AG09319 (cell line): ENCODE measurements around the gene MEF2B.

ENCODE experiments used
- DNase-seq: peaks from one replicate; pipeline ENCODE4 v3.0.0-alpha.2; 2010; ENCODE audit warnings: low read depth; ENCODE audit errors: extremely low read depth
- CTCF ChIP-seq: IDR thresholded peaks from 2 replicates; pipeline ENCODE4 v1.5.1; 2011; ENCODE audit warnings: low read depth, mild to moderate bottlenecking, inconsistent platforms, low read length, moderate library complexity

MEF2B gene

DNA sequence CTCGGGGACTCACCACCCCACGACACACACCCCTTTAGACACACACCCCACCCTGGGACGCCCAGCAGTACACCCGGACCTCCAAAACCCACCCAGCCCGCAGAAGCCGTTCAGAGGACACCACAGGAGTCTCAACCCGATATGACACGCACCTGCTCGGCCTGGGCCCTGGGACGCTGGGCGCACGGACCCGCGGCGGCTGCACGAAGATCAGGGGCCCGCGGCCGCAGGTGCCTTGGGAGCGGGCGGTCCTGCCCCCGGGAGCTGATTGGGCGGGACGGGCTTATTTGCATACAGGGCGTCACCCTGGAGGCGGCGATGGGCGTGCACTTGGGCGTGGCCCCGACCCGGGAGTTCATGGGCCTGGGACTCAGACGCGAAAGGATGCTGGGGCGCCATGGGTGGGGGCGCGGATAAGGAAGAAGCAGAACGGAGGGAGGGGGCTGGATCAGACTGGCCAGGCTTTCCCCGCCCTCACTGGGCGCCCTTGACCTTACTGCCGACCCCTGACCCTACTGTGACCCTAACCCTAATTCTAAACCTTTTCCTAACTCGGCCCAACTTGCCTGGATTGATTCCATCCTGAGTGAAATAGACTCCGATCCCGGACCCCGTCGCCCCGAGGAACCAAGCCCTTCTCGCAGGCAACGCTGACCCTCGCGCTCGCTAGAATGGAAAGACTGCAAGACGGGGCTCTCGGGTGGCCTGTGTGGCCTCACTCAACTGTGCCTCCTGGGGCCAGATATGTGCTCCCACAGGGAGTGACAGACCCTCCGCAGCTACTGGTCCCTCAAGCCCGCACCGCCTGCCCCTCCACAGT lies at the start of gene MEF2B:
Gene MEF2B, minus strand, starts transcription at position 211 of the 820 bp plus-strand sequence. CDS start 19,528 bp downstream, outside the sequence.
- no peak for TF ChIP-seq CTCF
- DNase-seq = no peak

DNA sequence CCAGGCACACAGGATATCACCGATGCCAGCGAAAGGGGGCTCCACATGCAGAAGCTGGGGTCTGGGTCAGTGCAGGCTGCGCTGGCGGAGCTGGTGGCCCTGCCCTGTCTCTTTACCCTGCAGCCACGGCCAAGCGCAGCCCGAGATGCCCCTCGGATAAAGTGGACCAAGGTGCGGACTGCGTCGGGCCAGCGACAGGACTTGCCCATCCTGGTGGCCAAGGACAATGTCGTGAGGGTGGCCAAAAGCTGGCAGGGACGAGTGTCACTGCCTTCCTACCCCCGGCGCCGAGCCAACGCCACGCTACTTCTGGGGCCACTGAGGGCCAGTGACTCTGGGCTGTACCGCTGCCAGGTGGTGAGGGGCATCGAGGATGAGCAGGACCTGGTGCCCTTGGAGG lies 48.8 kb upstream of the MEF2B start:
- no peak for TF ChIP-seq CTCF
- DNase-seq = no peak

DNA sequence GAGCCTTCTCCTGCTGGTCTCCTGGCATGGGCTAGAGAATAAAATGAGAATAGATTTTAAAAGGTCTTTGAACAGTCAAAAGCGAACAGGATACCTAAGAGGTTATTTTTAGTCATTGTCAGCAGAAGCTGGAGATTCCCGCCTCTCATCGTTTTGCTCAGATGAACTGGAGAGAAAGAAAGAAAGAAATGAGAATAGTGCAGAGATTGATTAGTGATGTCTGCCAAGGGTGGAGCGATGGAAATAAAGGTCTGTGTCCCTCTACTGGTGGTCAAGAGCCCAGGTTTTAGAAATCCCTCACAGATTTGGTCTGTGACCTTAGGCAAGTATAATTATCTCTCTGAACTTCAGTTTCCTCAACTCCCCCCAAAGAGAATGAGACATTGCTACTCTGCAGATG lies 47.0 kb upstream of the MEF2B start:
- DNase-seq = no peak
- no peak for TF ChIP-seq CTCF

- no peak for TF ChIP-seq CTCF
- no peak for DNase-seq
Measured at GRCh38 chr19:19215792-19216191, 45.7 kb upstream of the MEF2B start.

DNA sequence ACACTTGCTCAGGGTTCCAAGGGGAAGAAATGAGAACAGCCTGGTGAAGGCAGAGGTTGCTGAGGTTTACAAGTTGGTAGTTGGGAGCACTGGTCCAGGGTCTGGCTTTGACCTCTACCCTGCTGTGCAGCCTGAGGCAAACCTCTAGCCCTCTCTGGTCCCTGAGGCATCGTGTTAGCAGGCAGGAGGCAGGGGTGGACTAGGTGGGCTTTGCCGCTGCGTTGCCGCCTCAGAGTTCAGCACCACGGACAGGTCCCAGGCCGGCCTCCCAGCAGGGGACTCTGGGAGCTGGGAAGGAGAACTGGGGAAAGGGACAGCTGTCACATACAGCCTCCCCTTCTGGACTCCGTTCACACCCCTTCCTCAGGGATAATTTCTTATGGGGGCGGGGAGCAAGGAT lies 44.8 kb upstream of the MEF2B start:
- DNase-seq = no peak

GRCh38 chr19:19214159-19214490 lies 44.1 kb upstream of the MEF2B start:
- no peak for TF ChIP-seq CTCF
- DNase-seq = no peak

More for the DNA sequence above, 44.8 kb upstream of the MEF2B start:
- TF ChIP-seq CTCF = no peak

GRCh38 chr19:19213426-19214158 lies 43.5 kb upstream of the MEF2B start:
- no peak for TF ChIP-seq CTCF
- DNase-seq = no peak
